NCI-H1694 treated with DMSO at 0.1 percent for 48 hours (cell line): ENCODE results near the gene LTB.

ENCODE experiments used
- DNase-seq: peaks from one replicate; lab custom pipeline; 2025; lab: John Stamatoyannopoulos, UW

The LTB gene

DNA sequence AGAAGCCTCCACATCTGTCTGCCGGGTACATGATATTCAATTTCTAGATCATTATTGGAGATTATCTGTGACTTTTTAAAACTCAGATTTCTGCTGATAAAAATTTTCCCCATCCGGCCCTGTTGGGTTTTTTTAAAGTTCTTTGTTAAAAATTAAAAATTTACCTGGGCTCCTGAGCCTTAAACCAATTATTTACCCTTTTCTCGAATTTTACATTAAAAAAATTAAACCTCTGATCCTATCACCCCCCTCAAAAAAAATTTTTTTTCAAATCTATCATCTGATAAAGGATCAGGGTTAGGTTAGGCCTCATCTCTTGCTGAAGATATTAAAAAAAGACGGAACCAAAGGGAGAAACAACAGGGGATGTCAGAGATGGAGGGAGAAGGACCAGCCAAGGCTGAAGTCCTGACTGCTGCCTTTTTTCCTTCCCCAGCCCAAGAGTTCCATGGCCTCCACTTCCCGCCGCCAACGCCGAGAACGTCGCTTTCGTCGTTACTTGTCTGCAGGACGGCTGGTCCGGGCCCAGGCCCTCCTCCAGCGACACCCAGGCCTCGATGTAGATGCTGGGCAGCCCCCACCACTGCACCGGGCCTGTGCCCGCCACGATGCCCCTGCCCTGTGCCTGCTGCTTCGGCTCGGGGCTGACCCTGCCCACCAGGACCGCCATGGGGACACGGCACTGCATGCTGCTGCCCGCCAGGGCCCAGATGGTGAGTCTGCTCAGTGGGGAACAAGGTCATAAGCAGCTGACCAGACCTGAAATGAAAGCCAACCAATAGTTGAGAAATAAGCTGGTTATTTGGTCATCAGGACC, 34.3 kb downstream of the LTB start:
- no peak for DNase-seq

DNA sequence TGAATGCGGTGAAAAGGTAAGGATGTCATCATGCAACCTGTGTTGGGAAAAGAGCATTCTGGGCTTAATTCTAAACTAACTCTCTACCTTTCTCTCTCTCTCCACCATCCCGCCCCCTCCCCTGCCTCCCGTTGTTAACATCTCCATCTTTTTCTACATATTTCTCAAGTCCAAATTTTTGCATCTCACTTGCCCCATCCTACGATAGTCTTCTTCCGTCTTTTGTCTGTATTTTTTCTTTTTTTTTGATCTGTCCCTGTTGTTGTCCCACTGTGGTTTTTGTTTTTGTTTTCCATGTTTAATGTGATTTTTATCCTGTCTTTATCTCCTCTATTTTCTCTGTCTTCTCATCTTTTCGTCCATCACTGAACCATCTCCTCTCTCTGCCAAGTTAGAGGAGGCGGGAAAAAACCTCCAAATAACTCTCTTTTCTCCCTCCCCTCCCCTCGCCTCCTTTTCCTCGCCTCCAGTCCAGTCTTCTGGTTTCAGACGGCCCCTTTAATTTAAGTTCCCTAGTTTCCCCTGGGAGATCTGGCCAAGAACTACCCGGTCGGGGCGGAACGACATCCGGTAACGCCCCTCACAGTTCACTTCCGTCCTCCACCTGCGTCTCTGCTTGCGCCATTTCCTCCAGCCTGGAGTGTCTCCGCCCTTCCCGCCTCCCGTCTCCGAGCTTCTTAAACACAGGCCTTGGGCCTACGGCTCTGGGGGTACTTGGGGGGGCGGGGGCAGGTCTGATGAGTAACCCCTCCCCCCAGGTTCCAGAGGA, 35.1 kb downstream of the LTB start, which contains the start of gene NFKBIL1:
TSS of gene NFKBIL1 (plus strand) at position 651 of the 769 bp plus-strand sequence. CDS start at position 738, 87 bp downstream.
- DNase-seq, result peak; percentile 93

DNA sequence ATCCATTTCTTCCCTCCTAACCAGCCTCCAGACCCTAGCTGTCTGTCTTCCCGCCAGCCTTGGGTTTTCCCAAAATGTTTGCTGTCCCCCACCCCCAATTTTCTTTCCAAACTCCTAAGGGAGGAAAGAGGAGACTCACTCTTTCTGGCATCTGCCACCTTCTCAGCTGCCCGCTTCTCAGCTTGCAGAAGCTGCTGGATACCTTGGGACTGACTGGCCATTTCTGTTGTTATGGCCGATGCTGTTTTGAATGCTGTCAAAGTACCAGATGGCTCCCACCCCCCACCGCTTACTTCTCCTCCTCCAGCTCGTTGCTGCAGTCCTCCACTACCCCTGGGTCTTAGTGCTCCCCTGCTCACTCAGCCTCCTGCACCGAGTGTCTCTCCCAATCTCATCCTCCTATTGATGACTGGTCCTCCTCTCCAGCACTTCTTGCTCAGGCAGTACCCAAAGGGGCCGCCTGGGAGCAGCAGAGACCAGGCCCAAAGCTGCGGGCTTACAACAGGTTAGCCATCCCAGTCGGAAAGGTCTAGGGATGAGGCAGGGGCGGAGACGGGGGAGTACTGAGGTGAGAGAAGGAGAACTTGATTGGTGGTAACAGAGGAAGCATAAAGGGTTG, 35.8 kb downstream of the LTB start, which contains the start of gene ATP6V1G2:
TSS of gene ATP6V1G2 (minus strand) at position 270 of the 619 bp plus-strand sequence. CDS start at position 221, 49 bp downstream.
- DNase-seq, result peak; percentile 94

DNA sequence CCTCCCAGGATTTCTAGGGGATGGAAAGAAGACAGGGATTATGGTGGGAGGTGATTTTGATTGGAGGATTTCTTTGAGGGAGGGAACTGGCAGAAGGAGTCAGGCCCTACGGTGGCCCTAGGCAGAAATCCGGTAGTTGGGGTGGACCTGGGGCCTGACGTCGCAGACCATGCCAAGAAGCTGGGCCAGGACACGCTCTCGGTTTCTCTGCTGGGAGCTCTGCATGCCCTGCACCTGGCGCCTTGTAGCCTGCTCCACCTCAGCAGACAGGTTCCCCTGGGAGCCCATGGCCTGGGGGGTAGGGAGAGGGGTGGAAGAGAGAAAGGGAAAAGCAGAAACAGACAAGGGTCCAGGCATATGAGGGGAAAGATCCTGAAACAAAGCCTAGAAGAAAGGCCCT, 36.9 kb downstream of the LTB start:
- DNase-seq, result no peak

DNA sequence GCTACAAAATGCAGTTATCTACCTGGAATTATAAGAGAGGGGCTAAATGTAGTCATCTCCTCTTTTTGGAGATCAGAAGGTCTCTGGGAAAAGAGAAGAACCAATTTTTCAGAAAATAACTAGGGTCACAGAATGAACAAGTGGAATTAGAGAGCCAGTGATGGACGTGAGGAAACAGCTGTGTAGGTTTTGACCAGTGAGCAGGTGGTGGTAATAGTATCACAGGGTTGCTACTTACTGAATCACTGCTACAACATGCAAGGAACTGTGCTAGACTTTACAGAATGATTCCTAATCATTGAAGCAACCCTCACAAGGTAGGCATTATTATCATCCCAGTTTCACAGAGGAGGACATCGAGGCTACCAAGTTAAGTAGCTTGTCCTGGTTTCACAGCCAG, 37.5 kb downstream of the LTB start:
- no peak for DNase-seq

DNA sequence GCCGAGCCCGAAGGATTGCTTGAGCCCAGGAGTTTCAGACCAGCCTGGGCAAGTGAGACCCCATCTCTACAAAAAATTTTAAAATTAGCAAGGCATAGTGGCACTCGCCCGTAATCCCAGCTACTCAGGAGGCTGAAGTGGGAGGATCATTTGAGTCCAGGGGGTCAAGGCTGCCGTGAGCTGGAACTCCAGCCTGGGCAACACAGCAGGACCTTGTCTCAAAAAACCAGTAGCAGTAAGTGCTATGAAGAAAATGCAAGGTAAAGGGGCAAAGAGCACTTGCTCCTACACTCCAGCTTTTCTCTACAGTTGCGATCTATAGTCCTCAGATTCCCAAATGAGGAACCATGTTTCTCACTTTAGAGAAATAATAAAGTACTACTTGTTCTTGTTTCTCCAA, 38.6 kb downstream of the LTB start:
- DNase-seq, result no peak

DNA sequence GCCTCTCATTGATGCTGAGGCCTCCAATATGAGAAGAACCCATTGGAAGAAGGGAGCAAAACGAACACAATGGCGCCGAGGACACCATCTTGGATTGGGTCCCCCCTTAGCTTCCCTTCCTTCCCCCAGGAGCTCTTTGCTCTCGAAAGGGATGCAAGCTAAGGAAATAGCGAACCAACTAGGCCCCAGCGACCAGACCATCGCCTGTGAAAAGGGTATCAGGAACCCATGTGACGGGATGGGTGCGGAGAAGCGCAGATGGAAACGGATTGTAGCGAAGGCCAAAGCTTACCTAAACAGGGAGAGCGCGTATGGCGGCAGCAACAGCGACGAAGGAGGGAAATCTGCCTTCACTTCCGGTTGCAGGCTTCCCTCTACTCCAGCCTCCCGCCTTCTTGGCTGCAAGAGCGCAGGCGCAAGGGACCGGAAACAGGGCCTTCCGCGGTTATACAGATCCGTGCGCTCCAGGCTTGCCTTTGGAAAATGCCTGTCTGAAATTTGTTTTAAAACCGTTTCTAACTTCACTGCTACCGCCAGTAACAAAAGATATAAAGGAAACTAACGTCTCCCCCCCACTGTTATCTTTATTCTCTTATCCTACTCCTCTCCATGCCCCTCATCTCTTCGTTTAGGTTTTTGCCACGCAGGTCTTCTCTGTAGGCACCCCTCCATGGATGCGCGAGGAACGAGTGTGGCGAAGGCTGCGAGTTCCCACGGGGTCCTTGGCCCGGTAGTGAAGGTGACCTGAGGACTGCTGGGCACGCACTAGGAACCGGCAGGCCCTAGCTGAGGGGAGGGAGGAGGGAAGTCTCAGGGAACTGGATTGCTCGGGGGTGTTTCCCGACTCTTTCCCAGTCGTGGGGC, 40.3 kb downstream of the LTB start, which contains the start of gene DDX39B:
TSS of gene DDX39B (minus strand) at position 346 of the 864 bp plus-strand sequence. CDS start 1,471 bp downstream, outside the sequence.
- DNase-seq, result peak; percentile 92

DNA sequence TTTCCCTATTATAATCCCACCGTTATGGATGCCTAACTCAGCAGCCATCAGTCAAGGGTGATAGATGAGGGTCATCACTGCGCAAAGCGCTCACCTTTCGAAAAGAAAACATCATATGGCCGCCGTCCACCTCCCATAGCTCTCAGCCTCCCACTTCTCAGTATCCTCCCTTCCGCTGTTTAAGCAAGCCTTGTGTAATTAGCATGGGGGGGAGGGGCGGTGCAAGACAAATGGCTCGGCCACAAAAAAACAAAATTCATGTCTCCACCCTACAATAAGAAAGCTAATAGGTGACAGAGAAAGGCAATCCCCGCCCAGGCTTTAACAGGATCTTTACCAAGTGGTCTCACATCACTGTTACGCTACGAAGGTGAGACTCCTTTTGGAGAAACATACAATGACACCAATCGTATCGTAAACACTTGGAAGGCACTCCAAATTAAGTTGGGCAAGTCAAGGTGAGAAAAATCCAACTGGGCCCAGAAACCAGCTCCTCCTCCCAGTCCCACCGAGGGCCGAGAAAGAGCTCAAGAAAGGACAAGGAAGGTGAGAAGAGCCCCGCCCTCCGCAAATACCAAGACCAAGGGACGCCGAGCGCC, 41.1 kb downstream of the LTB start:
- no peak for DNase-seq

DNA sequence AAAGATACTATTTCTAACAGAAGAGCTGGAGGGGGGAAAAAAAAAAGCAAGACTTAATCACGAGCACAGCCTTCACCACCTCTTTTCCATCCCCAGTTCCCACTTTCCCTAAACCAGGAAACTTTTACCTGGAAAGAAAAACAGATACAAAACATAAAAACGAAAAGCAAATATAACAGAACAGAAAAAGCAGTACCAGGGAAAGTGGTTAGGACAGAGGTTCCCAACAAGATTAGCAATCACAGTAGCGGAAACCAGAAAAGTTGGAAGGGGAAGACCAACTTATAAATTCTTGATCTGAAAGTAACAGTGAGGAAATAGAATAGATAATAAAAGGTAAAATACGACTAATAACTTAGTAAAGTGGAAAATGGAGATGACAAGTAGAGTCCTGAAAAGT, 41.6 kb downstream of the LTB start:
- DNase-seq, result no peak

DNA sequence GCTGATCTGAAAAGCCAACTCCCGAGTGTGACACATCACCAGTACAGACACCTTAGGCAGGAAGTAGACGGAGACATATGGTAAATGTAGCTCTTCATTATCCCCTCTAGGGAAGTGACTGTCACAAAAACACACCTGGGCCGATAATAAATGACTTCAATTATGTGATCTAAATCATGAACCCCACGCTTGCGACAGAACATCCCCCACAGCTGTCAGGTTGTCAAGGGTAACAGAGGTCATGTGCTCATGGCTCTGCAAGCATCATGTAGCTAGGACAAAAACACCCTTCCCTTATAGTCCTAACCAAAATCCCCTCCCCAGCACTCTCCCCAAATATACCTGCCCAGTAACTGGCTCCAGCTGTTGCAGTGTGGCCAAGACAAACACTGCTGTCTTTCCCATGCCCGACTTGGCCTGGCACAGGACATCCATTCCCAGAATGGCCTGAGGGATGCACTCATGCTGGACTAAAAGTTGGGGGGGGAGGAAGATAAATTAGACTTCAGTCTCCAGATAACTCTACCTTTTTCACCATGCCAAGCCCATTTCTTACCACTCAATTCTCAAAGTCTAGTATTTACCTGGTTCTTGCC, 43.3 kb downstream of the LTB start:
- no peak for DNase-seq

DNA sequence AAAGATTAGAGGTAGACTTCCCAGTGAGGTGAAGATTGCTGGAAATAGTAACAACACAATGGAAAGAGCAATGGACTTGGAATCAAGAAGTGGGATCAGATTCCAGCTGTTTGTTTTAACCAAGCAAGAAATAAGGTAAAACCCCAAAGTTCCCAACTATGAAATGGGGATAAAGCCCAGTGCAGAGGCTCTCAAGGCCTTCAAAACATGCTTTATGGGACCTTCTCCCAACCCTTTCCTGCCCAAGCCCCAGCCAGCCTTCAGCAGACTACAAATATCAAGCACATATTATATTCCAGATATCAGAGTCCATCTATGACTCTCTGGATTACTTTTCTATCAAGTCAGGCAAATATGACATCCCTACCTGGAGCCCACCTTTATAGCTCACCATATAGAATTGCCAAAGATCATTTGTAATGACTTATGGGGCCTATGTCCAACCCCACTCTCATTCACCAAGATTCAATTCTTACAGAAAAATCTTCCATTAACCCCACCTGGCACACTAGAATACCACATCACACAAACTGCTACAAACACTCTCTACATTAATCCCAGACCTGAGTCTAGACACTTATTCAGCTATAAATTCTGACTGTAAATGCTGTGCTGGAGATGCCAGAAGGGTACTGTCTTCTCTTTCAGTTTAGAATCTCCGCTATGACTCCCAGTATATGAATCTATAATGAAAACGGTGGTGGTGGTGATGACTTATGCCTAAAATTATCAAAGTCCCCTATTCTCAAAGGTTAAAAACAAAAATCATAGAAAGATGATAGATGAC, 46.5 kb downstream of the LTB start:
- DNase-seq, result no peak

DNA sequence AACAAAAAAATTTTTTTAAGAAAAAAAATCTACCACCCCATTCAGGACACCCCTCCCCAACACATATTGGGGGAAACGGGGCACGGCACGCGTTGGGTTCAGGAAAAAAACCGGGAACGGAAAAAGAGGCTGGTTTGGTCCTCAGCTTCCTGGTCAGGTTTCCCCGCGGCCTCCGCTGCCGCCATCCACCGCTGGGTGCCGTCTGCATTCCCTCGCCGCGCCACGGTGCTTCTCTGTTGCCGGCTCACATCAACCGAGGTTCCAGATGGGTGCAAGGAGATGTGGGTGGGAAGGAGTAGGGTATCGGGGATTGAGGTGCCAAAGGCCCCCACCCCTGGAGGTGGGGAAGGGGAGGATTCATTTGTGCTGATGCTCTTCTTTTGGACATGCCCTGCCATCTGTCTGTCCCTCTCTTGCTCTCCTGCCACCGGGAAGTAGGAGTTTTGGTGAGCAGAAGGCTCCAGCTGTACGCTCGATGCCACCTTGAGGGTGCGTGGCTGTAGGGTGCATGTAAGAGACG, 47.6 kb downstream of the LTB start:
- no peak for DNase-seq

DNA sequence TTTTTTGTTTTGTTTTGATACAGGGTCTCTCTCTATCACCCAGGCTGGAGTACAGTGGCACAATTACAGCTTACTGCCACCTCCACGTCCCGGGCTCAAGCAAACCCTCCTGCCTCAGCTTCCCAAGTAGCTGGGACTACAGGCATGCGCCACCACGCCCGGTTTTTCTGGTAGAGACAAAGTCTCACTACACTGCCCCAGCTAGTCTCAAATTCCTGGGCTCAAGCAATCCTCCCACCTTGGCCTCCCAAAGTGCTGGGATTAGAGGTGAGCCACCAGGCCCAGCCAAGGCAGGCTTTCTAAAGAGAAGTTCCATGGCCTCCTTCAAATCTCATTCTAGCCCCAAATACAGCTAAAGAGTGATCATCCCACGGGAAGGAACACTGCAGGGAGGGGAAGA, 48.2 kb downstream of the LTB start:
- no peak for DNase-seq

DNA sequence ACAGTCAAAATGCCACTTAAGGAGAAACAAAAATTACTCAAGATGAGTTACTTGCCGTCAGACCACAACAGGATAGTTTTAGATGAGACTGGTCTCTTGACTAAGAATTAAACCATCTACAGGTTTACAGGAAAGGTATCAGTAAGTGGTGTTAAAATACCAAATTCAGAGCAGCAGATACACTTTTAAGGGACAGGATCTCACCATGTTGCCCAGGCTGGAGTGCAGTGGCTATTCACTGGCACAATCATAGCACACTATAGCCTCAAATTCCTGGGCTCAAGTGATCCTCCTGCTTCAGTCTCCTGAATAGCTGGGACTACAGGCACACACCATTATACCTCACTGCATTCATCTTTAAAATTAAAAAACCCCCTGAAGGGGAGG, 48.8 kb downstream of the LTB start:
- DNase-seq, result no peak

DNA sequence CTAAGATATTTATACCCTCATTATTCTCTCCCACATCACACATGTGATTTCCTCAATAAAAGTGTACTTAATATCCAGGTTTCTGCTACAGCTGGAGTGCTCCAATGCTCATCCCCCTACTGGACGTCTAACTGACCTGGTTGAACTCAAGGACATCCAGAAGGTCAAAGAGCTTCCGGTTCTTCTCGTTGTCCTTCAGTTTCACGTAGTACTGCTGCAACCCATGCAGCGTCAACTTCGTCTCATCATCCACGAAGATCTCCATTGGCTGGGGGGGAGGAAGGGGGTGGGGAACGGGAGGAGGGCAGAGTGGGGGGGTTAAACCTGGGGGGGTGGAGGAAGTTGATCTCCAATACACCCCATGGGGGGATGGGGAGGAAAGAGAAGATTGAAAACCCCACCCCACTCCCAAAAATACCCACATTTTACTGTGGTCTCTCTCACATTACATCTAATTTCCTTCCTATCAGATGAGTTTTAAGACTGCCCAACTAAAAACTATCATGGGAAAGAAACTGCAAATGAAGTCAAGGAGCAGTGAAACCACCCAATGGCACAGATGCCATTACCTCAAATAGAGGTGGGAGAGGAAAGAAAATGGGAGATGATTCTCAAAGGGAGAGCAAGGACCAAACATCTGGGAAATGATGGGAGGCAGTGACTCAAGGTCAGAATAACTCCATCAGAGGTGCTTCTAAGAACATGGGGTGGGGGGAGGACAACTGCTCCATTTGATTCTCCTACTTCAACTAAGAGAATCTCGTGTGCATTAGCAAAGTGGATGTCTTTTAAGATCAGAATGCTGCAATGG, 49.4 kb downstream of the LTB start:
- no peak for DNase-seq

DNA sequence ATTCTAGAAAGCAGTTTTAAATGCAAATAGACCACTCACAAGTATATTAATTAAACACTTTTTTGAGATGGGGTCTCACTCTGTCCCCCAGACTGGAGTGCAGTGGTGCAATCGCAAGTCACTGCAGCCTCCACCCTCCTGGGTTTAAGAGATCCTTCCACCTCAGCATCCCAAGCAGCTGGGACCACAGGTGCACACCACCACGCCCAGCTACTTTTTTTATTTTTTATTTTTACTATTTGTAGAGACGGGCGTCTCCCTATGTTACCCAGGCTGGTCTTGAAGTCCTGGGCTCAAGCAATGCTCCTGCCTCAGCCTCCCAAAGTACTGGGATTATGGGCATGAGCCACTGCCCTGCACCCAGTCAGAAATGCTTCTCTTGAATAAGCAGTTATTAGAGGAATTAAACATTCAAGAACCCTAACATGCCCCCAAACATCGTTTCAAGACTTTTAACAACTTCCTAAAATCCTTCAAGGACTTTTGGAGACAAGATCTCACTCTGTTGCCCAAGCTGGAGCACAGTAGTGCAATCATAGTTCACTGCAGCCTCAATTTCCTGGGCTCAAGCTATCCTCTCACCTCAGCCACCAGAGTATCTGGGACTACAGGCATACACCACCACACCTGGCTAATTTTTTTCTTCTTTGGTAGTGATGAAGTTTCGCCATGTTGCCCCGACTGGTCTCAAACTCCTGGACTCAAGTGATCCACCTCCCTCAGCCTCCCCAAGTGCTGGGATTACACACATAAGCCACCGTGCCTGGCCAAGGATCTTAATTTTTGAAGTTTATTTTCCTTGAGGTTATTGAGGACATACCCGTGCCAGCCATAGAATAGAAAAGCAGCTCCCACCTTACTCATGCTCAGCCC, 50.2 kb downstream of the LTB start:
- DNase-seq, result no peak

DNA sequence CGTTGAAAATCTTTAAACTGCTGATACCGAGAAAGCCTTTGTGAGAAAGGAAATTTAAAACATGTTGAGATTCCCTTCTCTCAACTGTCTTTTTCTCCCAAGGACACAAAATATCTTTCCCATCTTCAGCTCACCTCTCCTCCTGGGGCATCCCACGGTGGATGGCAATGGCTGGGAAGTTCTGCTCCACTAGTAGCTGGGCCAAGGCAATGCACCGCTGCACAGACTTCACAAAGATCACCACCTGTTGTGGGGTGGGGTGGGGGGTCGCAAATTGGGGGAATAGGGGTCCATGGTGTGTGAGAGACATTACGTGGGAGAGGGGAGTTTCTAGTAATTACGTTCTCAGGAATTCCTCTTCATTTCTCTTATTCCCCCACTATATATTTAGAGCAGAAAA, 51.1 kb downstream of the LTB start:
- DNase-seq, result no peak

DNA sequence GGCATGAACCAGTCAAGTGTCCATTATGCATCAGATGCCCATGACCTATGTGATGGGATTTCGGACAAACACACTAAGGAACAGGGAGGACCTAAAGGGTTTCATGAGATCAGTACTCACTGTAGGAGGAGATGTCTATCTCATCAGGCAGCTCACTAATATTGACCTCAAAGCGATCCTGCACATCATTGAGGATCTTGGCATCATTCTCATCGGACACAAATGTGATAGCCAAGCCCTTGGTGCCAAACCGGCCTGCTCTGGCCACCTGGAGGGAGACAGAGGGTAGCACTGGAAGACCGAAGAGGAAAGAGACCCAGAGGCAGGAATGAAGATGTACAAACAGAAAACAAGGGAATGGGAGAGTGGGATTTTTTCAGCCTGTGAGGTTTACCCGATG, 51.6 kb downstream of the LTB start:
- no peak for DNase-seq
